Fibroblast of skin of abdomen (primary cell): ENCODE data around the gene CHST11.
"Not testable (repeated sequence)": the region's sequence is repeated elsewhere in the genome, so short reads cannot be mapped to it uniquely, and the experiment has no call there.

ENCODE experiments used
- DNase-seq: peaks from one replicate; pipeline ENCODE4 v3.0.0-alpha.2; 2013

CHST11 gene

GRCh38 chr12:104532636-104533035 lies 75.9 kb downstream of the CHST11 start:
- no peak for DNase-seq

DNA sequence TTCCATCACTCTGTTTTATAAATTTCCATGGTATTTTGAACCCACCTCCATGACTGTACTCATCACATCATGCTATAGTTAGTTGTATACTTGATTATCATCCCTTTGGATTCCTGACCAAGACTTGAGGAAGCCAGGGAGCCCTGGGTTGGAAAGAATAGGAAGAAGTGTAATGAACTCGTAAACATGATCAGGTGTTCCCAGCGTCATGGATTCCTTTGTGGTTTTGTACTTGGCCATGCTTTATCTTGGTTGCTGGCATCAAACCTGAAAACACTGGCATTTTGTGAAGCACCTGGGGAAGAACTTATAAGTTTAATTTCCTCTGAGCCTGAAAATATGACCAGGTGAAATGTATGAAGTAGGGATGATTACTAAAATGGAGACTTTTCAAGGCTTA lies 76.4 kb downstream of the CHST11 start:
- DNase-seq, result no peak

DNA sequence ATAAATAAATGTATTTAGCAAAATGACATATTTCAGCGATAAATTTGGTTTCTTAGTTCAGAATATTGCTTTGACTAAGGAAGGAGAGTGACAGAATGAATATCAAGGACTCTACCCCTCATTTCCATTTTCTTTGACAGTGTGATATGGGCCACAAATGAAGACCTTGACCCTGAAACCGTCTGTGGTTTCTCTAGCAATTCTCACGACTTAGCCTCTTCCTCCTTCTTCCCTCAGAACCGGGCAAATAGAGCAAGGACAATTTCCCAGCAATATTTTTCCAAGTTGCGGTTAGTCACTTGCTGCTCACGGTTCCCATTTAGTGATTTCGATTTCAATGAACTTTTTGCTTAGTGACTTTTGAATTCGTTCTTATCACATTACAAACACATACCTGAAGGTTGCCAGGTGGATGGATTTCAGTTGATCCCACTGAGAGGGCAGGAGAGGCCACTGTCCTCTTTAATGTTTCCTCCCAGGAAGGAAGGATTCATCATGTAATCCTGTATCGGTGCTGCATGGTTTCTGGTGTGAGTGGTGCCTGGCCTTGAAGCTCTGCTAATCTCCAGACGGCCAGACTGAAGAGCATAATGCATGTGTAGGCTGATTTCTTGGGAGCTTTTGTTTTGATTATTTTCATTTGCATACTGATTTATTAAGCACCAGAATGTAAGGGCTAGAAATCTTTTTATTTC lies 77.6 kb downstream of the CHST11 start:
- DNase-seq, result no peak

DNA sequence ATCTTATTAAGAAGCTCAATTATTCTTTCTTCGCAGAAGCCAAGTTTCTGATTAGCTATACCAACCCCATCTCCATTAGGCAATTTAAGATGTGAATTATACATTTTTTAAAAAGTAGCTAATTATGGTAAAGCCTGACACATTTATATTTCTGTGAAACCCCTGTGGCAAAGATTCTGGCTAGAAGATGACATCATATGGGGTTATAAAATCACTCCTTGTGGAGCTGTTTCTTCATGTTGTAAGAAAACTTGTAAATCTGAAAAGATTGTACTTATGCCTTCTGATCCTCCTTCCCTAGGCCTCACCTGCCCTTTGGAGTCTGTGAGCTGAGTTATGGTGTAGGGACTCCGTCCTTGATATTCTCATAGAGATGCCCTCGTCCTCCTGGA lies 78.1 kb downstream of the CHST11 start:
- DNase-seq, result no peak

DNA sequence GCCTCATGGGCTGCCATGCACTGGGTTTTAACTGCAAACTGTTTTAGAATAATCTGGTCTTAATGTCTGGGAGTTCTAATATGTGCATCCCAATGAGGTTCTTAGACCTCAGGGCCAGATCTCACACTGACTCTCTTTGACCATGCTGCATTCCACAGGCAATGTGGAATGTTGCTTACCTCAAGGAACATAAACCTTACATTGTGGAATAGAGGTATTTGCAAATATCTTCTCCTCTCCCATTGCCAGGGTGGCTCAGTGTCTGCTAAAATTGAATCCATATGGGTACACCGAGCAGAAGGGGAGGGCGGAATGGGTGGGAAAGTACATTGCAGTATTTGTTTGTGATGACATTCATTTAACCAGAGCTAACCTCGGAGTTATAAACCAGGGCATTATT lies 78.6 kb downstream of the CHST11 start:
- peak; percentile 95 for DNase-seq

DNA sequence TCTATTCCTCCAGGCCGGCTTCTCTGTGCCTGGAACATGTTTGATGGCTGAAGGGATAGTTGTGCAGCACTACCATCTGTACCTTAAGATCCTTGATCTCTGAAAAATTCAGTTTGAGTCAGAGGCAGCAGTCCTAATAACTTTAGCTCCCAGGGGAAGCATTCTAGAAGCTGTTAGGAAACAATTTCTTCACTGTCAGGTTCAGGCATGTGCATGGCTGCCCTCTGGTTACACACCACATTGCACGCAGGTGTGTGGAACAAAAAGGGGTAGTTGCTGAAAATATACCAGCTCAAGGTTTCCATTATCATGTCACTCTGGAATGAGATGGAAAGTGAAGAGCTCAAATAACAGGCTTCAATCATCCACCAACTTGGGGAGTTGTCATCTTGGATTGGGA lies 80.1 kb downstream of the CHST11 start:
- peak; percentile 41 for DNase-seq

DNA sequence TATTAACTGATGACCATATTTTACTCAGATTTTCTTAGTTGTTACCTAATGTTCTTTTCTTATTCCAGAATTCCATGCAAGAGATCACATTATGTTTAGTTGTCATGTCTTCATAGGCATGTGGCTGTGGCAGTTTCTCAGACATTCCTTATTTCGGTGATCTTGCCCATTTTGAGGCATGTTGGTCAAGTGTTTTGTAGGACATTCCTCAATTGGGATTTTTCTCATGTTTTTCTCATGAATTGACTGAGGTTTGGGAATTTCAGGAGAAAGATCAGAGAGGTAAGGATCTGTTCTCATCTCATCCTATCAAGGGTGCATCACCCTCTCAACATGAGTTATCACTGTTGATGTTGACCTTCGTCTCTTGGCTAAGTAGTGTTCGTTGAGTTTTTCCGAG lies 81.3 kb downstream of the CHST11 start:
- DNase-seq, result no peak

- no peak for DNase-seq
Measured at GRCh38 chr12:104538891-104539462, 82.2 kb downstream of the CHST11 start.

- DNase-seq, result no peak
Measured at GRCh38 chr12:104544836-104545235, 88.1 kb downstream of the CHST11 start.

DNA sequence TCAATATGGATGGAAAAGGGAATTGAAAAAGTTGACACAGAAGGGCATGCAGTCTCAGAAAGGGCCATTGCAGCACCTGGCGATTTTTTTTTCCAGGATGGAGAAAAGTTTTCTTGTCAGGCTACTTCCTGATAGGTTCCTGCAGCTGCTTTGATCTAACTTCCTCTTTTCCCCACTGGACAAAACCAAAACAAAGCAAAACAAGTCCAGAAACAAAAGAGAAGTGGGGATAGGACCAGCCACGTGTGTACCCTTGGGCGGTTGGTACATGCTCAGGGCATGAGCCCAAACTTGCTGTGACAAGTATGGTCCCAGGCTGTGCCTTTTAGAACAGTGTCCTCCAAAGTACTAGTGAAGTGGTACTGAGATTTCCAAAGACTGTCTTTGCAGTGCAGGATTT lies 89.8 kb downstream of the CHST11 start:
- DNase-seq, result no peak

- no peak for DNase-seq
Measured at GRCh38 chr12:104547235-104547634, 90.5 kb downstream of the CHST11 start.

DNA sequence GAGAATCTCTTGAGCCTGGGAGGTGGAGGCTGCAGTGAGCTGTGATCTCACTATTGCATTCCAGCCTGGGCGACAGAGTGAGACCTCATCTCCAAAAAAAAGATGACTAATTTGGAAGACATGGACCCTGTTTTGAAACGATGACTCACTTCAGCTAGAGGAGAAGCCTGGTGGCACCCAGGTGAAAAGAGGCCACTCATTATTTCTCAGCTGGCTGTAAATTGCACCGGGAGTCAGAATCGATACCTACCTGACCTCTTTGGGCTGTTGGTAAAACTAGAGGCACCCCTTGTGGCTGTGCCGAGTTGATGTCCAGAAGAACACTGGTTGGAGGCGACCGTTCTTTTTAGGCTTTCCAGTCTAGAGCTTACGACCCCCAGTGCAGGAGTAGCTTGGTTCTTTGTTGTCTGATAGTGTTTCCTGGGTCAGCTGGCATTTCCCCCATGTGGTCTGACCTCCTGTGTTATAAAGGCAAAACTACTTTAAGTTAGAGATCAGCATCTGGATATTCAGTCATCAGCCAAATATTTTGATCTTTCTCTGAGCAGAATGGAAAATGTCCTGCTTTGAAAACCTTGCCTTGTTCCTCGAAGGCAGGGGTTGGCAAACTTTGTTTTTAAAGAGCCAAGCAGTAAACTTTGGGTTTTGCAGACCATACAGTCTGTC lies 93.2 kb downstream of the CHST11 start:
- peak; percentile 54 for DNase-seq

DNA sequence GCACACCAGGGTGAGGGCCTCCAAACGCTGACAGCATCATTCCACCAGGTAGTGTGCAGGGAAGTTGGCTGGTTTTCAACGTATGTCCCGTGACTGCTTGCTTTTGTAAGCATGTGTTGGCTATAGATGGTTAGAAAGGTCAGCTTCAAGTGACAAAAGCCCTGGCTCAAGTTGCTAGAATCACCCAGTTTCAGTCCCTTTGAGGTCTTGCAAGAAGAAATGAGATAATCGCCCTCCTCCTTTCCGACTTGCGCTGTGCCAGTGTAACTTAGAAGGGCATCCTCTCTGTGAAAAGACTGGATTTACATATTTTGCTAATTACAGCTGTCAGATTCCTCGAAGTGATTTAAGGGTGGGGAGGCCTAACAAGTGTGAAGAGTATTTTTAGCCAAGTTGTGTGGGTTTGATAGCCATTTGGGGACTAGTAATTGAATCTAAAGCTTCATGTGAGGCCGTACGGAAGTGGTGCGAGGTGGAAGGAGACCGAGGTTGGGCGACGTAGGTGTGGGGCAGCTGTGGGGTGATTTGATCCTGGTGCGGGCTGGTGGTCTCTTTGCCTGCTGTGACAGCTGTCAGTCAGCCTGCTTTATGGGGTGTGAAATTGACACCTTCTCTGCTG lies 94.7 kb downstream of the CHST11 start:
- DNase-seq, result no peak

DNA sequence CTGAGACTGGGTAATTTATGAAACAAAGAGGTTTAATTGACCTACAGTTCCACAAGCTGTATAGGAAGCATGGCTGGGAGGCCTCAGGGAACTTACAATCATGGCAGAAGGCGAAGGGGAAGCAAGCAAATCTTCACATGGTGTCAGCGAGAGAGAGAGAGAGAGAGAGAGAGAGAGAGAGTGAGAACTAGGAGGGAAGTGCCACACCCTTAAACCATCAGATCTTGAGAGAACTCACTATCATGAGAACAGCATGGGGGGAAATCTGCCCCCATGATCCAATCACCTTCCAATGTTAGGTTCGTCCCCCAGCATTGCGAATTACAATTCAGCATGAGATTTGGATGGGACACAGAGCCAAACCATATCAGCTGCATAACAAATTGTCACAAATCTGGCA lies 96.7 kb downstream of the CHST11 start:
- DNase-seq, result no peak

DNA sequence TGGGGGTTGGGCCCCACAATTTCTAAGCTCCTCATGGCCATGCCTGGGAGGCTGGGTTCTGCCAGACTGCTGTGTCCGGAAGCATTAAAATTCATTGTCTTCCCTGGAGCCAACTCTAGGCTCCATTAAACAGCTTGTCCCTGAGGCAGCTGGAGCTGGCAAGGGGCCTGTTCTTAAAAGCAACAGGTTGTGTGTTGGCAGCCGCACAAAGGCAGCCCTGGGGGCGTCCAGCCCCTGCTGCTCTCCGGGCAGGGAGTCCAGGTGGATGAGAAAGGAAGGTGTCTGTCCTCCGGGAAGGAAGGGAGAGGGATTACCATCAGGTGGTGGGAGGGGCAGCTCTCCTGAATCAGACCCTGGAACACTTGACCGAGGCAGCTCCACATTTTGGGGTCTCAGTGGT lies 98.9 kb downstream of the CHST11 start:
- no peak for DNase-seq

DNA sequence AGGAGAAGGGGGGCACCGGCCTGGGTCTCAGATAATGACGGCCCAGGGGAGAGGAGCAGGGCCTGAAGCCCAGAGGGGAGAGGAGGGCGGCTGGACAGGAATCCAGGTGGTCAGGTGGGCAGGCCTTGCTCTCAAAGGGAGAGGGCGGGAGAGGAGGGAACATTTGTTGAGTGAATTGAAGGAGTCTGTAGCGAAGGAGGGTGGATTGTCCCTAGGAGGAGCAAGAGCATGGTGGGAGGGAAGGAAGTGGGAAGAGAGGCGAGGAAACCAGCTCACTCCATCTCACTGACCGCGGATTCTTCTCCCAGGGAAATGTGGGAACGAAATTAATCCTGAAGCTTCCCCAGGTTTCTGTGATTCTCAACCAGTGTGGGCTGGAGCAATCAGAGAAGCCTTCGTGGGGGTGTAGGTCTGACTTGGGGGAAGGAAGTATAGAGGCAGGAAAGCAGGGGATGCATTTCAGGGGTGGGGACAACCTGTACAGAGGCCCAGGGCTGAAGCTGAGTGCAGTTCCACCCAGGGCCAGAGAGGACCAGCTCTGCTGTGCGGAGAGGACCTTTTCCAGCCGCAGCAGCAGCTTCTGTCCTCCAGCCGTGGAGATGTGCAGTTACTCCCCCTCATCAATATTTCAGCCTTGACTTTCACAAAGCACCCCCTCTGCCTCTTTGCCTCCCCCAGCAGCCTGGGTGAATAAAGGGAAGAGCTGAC lies 100.9 kb downstream of the CHST11 start:
- no peak for DNase-seq

DNA sequence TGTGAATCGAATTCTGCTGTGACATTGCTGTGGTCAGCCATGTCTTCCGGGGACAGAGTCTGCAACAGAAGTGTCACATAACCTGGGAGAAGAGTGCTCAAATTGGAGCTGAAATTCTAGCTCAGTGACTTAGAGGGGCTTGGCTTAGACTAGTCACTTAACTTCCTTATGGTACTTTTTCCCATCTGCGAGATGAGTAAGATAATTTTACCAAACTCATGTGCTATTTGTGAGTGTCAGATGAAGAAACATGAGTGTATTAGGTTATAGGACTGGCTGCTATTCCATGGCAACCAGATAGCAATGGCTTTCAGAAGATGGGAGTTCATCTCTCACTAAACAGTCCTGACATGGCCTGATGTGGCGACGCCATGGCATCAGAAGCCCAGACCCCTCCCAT lies 104.1 kb downstream of the CHST11 start:
- DNase-seq, result no peak

DNA sequence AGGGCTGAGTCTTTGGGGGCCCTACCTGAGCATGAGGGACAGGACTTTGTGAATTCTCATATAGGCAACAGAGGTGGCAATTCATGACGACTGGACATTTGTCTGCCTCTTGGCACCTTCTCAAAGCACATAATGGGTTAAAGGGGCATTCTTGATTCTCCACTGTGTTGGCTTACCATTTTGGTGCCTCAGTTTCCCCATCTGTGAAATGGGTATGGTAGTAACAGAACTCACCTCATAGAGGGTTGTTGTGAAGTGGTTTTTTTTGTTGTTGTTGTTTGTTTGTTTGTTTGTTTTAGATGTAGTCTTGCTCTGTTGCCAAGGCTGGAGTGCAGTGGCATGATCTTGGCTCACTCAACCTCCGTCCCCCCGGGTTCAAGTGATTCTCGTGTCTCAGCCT lies 106.0 kb downstream of the CHST11 start:
- DNase-seq, result no peak

- not testable (repeated sequence) for DNase-seq
Measured at GRCh38 chr12:104564662-104565061, 107.9 kb downstream of the CHST11 start.

GRCh38 chr12:104565606-104566243 lies 109.0 kb downstream of the CHST11 start:
- DNase-seq, result peak; percentile 33

DNA sequence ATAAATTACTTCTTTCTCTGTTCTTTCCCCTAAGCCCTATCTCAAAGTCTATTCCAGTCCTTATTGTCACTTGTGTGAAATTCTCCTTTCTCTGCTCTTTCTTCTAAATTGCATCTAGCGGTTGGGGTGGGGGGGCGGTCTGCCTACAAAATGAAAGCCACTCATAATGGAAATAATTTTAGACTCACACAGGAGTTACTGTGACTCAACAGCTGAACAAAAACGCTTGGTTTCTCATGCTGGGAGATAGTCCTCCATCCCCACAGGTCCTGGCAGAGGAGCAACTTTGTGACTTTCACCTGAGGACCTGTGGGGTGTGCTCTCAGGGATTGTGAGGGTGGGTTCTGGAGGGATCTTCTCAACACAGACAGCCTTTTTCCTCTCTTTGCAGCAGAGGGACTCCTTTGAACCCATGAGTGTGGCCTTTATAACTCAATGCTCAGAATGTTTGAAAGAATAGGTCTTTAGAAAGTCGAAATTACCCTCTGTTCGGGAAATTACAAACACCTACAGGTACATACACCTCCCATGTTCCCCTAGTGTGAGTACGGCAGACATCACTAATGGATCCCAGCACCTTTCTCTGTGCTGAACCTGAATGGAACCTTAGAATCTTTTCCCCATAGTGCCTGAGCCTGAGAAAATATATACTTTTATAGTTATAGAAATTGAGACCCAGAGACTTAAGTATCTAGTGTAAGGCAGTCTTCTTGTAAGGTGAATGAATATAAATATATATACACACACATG lies 109.7 kb downstream of the CHST11 start:
- DNase-seq, result no peak
